Aorta (tissue), 5 donors: ENCODE data around the gene CALHM2. TPM values are rescaled to one million over a fixed set of nuclear protein-coding genes. Genes with fewer than 3 reads are reported as not detected.
A peak's percentile ranks its signal among the peaks of the same experiment; 100 is the strongest.
"Not testable (repeated sequence)": the region's sequence is repeated elsewhere in the genome, so short reads cannot be mapped to it uniquely, and the experiment has no call there.

Experiments used
- ATAC-seq: fragments of 200-7000 bp; cut with Tn5 transposase; one replicate; pipeline ENCODE4 v1.9.1; 2022; ENCODE audit warnings: moderate library complexity; ENCODE audit not compliant: low FRiP score
- DNase-seq, 2 donors: peaks; one replicate each; pipeline ENCODE4 v3.0.0-alpha.2; 2020
- H3K27ac ChIP-seq, 2 donors: one replicate each; pipeline ENCODE4 v1.5.1; 2013; ENCODE audit warnings: low read length in 2 of 2, mild to moderate bottlenecking in 2 of 2, moderate library complexity in 2 of 2, control low read depth in 1 of 2, inconsistent platforms in 1 of 2, low read depth in 1 of 2
- H3K27me3 ChIP-seq, 2 donors: one replicate each; pipeline ENCODE4 v1.6.1; 2013; ENCODE audit warnings: control low read depth in 1 of 2, low read length in 1 of 2, mild to moderate bottlenecking in 1 of 2, moderate library complexity in 1 of 2; ENCODE audit not compliant: insufficient read depth in 2 of 2, control insufficient read depth in 1 of 2
- H3K36me3 ChIP-seq, 2 donors: one replicate each; pipeline ENCODE4 v1.6.1; 2013; ENCODE audit warnings: control low read depth in 1 of 2, low read length in 1 of 2, mild to moderate bottlenecking in 1 of 2; ENCODE audit not compliant: insufficient read depth in 2 of 2, control insufficient read depth in 1 of 2
- H3K4me1 ChIP-seq, 2 donors: one replicate each; pipeline ENCODE4 v1.6.1; 2013; ENCODE audit warnings: low read length in 2 of 2, control low read depth in 1 of 2, mild to moderate bottlenecking in 1 of 2, moderate library complexity in 1 of 2; ENCODE audit not compliant: insufficient read depth in 2 of 2, control insufficient read depth in 1 of 2
- H3K4me3 ChIP-seq, 2 donors: one replicate each; pipeline ENCODE4 v1.5.1; 2013; ENCODE audit warnings: low read length in 2 of 2, control low read depth in 1 of 2, mild to moderate bottlenecking in 1 of 2
- H3K9me3 ChIP-seq: one replicate; pipeline ENCODE4 v1.6.1; 2013; ENCODE audit warnings: mild to moderate bottlenecking, low read length; ENCODE audit not compliant: control insufficient read depth
- WGBS, 2 donors: extraction: QIAGEN DNeasy Blood & Tissue Kit; methylation state at CpG; one replicate each; pipeline ENCODE4 v1.1.7; 2013; 5-methylcytosine and 5-hydroxymethylcytosine counted together
- intact Hi-C, 2 donors: fragments of 100-400 bp; cut with DNase I; formaldehyde crosslinking; loops; one replicate each; pipeline versions ENCODE4 v1.14.2 to v1.15.0; 2022
- polyA plus RNA-seq, 2 donors: library from polyadenylated mRNA; stranded (reverse); fragments of 200-250 nt; gene quantifications; one replicate each; pipeline ENCODE4 v1.2.3, GENCODE V29; 2013
- total RNA-seq, 2 donors: library from RNA; stranded (reverse); fragmentation: NEBNext Ultra II Directional; extraction: Animal tissue kit (Norgen Biotek cat#: 25700); gene quantifications; one replicate each; pipeline ENCODE4 v1.2.1, GENCODE V29; 2021
- donor health status: healthy with polysubstance abuse.
- donor health status: Bipolar disorder and iron deficiency.
- donor health status: DM: no; HTN: no; CAD: no.
- donor health status: DM: no; HTN: no; CAD: no.
- donor health status: DM: yes; HTN: yes; CAD: no.

The CALHM2 gene
- total and polyA plus RNA-seq, 4 donors: 31.7 to 90.4 (median 67.4) TPM

DNA sequence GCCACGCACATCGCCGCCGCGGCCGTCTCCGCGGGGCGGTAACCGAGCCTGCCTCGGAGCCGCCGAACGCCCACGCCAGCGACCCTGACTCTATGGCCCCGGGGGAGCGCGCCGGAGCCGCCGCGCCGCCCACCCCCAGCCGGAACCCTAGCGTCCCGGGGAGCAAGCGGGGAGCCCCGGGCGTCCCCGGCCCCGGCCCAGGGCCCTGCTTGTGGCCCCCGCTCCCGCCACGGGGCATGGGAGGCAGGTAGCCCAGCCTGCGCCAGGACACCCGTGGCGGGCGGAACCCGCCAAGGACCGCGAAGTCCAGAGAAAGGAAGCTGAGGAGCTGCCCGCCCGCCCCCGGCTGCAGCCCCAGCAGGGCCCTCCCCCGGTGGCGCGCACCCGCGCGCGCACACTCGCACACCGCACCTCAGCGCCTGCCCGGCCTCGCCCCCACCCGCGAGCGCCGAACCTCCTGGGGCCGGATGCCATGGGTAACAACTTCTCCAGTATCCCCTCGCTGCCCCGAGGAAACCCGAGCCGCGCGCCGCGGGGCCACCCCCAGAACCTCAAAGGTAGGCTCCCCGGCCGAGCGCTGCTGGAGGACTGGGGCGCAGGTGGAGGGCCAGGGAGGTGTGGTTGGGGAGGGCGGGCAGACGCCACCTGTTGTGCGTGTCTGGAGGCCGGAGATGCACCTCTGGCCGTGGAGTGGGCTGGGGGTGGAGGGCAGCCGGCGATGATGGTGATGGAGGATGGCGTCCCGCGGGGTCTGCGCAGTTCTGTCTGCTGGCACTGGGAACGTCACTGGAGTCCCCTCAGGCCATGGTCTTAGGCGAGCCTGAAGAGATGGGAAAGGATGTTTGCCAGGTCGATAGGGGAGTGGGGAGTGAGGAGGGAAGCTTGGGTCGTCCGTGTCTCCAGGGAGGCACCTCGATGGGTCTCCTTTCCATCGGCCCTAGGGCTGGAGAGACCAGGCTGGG, 42.0 kb upstream of the CALHM2 start:
- Histone ChIP-seq H3K4me1 (no peaks in the 10 kb centered on the region), H3K9me3 (no peaks in the 10 kb centered on the region), H3K4me3 (peak overlapping the region; percentile 36 to 65), H3K27ac (no peak overlapping the region), H3K27me3 (no peaks in the 10 kb centered on the region), H3K36me3 (no peaks in the 10 kb centered on the region)
- intact Hi-C loops: no loop called here
- DNase-seq (no peak), ATAC-seq (no peak)
- WGBS, 2 donors: 3 to 4% methylated on average over 65 to 92 of the region's 92 CpGs

DNA sequence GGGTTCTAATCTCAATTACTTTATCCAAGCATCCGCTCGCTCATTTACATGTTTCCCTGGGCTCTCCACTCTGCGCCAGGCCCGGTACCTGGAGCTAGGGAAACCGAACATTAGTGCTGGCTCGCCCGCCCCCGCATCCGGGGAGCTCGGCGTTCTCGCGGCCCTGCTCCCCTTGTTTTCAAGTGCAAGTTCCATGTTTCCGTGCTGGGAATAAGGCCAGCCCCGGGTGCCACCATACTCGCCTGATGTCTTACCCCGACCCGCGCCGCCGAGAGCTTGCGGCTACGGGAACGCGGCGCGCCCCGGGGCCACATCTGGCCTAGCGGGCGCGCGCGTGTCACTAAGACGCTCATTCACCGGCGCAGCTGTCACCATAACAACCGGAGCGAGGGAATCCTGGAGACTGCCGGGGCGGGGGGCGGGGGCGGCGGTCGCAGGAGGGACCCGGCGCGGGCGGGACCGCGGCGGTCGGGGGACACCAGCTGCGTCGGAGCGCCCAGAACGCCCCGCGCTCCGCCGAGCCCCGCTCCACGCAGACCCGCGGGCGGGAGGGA, 41.3 kb upstream of the CALHM2 start, which contains the start of gene NEURL1:
TSS of gene NEURL1 (plus strand) at position 344 of the 554 bp plus-strand sequence. CDS start 683 bp downstream, outside the sequence.
- 3 to 4% methylated on average over 58 to 65 of the region's 65 CpGs for WGBS, 2 donors
- ATAC-seq (no peak), DNase-seq (no peak)
- no peaks in the 10 kb centered on the region for H3K36me3 ChIP-seq
- no peaks in the 10 kb centered on the region for H3K9me3 ChIP-seq
- no peaks in the 10 kb centered on the region for H3K27me3 ChIP-seq
- no peaks in the 10 kb centered on the region for H3K4me1 ChIP-seq
- intact Hi-C loops: no loop called here
- peak within 1 kb of the TSS; percentile 36 to 65 for H3K4me3 ChIP-seq
- H3K27ac ChIP-seq: no peak within 1 kb of the TSS

DNA sequence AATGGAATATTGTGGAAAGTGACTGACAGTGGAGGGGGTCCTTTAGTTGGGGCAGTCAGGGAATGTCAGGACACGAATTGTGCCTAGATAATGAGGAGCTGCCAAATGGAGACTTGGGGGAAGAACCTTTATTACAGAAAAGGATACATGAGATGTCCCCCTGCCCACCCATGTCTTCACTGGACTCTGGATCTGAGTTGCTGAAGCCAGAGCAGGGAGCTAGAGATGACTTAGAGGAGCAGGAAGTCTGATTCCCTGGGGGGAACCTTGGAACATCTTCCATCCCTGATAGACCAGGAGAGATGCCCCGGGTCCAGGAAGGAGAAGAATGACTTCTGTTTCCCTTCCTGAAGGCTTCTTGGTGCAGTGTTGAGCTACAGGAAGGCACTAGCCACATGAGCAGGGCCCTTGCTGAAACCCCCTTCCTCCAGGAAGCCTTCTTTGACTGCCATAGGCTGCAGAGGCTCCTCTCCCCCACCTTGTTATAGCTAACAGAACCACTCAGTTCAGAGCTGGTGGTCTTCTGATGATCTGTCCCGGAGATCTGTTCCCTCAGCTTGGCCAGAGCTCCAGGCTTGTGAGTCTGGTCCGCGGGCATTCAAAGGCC, 40.6 kb upstream of the CALHM2 start:
- intact Hi-C loops: no loop called here
- no peak overlapping the region for H3K27ac ChIP-seq
- no peaks in the 10 kb centered on the region for H3K27me3 ChIP-seq
- H3K4me1 ChIP-seq: no peaks in the 10 kb centered on the region
- DNase-seq: no peak
- H3K9me3 ChIP-seq: no peaks in the 10 kb centered on the region
- ATAC-seq: no peak
- no peak overlapping the region for H3K4me3 ChIP-seq
- no peaks in the 10 kb centered on the region for H3K36me3 ChIP-seq
- 88 to 89% methylated on average over 5 of the region's 5 CpGs for WGBS, 2 donors

DNA sequence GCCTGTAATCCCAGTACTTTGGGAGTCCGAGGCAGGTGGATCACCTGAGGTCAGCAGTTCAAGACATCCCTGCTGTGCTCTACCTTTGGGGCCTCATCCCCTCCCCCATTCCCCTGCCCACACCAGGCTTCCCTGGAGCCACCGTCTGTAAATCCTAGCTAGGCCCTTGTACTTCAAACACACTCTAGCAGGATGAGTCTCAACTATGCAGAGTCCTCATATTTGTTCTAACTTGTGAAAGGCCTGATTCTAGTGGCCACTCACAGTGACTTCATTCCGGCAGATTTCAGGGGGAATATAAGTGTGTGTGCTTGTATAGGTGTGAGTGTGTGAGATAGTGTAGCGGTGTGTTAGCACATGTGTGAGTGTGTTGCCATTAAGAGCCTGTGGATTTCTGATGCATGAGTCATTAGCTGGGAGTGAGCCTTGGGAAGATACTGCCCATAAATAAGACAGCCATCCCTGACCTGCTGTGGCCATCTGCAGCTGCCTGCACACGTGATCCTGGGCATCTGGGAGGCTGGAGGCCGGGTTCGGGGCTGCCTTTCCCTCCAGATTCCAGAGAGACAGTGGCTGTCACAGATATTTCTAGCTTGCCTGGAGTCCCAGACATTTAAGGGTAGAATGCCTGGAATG, 39.7 kb upstream of the CALHM2 start:
- Histone ChIP-seq H3K9me3 (no peaks in the 10 kb centered on the region), H3K27ac (no peak overlapping the region), H3K4me3 (no peak overlapping the region), H3K36me3 (no peaks in the 10 kb centered on the region), H3K4me1 (no peaks in the 10 kb centered on the region), H3K27me3 (no peaks in the 10 kb centered on the region)
- 85 to 91% methylated on average over 7 of the region's 7 CpGs for WGBS, 2 donors
- DNase-seq (no peak), ATAC-seq (peak; percentile 8)
- intact Hi-C loops: no loop called here

DNA sequence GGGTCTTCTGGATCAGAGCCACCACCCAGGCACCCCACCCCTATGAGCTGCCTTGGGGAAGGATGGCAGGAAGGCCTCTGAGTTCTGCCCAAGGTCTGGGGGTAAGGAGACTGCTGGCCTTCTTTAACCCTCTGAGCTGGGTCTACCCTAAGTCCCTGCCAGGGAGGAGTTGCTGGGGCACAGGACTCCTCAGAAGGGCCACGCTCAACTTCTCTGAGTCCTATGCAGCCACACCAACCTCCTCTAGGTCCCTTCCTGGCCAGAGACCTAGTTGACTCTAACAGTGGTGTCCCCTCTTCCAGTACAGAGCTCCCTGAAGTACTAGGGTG, 38.8 kb upstream of the CALHM2 start:
- Histone ChIP-seq H3K36me3 (no peaks in the 10 kb centered on the region), H3K4me3 (no peak overlapping the region), H3K4me1 (no peaks in the 10 kb centered on the region), H3K9me3 (no peaks in the 10 kb centered on the region), H3K27ac (no peak overlapping the region), H3K27me3 (no peaks in the 10 kb centered on the region)
- WGBS, 2 donors: 89 to 96% methylated on average over 1 of the region's 1 CpG
- ATAC-seq (no peak), DNase-seq (no peak)
- intact Hi-C loops: no loop called here

DNA sequence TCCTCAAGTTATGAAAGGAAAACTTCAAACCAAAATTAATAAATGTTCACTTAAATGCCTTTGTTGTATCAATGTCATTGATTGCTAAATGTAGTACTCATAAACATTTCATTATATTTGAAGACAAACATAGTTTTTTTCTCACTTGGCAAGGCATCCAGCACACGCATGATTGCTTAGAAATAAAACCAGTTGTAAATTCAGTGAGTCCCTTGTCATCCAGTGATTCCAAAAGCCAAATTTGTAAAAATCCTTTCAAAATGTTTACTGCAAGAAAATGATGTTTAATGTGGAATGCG, 35.2 kb upstream of the CALHM2 start:
- intact Hi-C loops: no loop called here
- ATAC-seq (no peak), DNase-seq (no peak)
- no peak overlapping the region for H3K27ac ChIP-seq
- no peaks in the 10 kb centered on the region for H3K4me1 ChIP-seq
- H3K27me3 ChIP-seq: no peaks in the 10 kb centered on the region
- H3K4me3 ChIP-seq: no peak overlapping the region
- no peaks in the 10 kb centered on the region for H3K36me3 ChIP-seq
- no peaks in the 10 kb centered on the region for H3K9me3 ChIP-seq
- WGBS, 2 donors: 84 to 89% methylated on average over 2 of the region's 2 CpGs

DNA sequence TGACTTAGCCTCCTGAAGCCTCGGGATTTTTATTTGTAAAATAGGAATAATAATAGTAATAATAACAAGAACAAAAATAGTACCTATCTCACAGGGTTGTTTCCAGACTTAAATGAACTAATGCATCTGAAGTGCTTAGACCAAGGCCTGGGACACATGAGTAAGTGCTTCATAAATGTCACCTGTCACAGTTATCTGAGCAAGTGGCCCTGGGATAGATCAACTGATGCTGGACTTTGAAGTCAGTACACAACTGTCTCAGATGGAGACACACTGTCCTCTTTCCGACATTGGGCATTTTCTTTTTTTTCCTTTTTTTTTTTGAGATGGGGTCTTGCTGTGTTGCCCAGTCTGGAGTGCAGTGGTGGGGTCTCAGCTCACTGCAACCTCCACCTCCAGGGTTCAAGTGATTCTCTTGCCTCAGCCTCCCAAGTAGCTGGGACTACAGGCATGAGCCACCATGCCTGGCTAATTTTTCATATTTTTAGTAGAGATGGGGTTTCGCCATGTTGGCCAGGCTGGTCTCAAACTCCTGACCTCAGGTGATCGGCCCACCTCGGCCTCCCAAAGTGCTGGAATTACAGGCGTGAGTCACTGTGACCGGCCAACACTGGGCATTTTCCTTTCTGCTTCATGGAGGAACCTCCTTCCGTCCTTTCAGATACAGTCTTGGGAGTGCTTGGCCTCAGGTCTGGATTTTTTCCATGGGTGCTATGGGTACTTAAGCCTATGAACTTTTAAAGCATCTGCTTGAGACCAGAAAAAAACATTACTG, 34.7 kb upstream of the CALHM2 start:
- H3K27me3 ChIP-seq, H3K27ac ChIP-seq, DNase-seq, H3K9me3 ChIP-seq, ATAC-seq, H3K36me3 ChIP-seq, intact Hi-C loops, H3K4me3 ChIP-seq, H3K4me1 ChIP-seq: not testable (repeated sequence)
- WGBS, 2 donors: 77 to 80% methylated on average over 8 of the region's 8 CpGs

DNA sequence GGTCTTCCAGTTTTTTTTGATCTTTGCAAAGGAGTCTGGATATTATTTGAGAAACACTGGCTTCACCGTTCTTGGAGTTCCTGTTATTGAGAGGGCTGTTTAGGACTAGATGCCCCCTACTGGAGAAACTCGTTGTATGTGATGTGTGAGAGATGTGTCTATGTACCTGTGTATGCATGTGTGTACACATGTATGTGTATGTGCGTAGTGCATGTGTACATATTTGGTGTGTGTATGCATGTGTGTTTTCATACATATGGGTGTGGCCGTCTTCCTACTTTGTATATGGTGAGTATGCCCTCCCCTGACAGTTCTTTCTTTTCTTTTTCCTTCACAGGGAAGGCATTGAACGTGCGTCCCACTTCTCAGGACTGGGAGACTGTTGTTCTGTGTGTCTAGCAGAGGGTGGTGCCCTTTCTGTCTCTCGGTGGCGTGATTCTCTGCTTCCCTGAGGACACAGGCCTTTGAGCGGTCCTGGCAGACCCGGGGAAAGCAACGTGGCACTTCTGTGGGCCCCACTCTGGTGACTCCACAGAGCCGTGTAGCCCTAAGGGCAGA, 29.9 kb upstream of the CALHM2 start:
- H3K27me3 ChIP-seq: no peaks in the 10 kb centered on the region
- intact Hi-C loops: no loop called here
- H3K9me3 ChIP-seq: no peaks in the 10 kb centered on the region
- H3K4me3 ChIP-seq: no peak overlapping the region
- no peak for DNase-seq
- H3K36me3 ChIP-seq: no peaks in the 10 kb centered on the region
- H3K27ac ChIP-seq: no peak overlapping the region
- WGBS, 2 donors: 51 to 55% methylated on average over 12 of the region's 12 CpGs
- ATAC-seq: peak; percentile 76
- no peaks in the 10 kb centered on the region for H3K4me1 ChIP-seq
